Effector CD4-positive, alpha-beta T cell (primary cell): Measurements from ENCODE around the gene PAK1.
A peak's percentile ranks its signal among the peaks of the same experiment; 100 is the strongest.
"Not testable (repeated sequence)": the region's sequence is repeated elsewhere in the genome, so short reads cannot be mapped to it uniquely, and the experiment has no call there.

Source experiments
- DNase-seq: peaks from one replicate; pipeline ENCODE4 v3.0.0-alpha.2; 2020
- total RNA-seq: gene quantifications from one replicate; lab custom pipeline; 2026; lab: John Stamatoyannopoulos, UW

Gene PAK1
- 13.3 reads per million, percentile 38 among the genes with 10 or more reads in this experiment for total RNA-seq

DNA sequence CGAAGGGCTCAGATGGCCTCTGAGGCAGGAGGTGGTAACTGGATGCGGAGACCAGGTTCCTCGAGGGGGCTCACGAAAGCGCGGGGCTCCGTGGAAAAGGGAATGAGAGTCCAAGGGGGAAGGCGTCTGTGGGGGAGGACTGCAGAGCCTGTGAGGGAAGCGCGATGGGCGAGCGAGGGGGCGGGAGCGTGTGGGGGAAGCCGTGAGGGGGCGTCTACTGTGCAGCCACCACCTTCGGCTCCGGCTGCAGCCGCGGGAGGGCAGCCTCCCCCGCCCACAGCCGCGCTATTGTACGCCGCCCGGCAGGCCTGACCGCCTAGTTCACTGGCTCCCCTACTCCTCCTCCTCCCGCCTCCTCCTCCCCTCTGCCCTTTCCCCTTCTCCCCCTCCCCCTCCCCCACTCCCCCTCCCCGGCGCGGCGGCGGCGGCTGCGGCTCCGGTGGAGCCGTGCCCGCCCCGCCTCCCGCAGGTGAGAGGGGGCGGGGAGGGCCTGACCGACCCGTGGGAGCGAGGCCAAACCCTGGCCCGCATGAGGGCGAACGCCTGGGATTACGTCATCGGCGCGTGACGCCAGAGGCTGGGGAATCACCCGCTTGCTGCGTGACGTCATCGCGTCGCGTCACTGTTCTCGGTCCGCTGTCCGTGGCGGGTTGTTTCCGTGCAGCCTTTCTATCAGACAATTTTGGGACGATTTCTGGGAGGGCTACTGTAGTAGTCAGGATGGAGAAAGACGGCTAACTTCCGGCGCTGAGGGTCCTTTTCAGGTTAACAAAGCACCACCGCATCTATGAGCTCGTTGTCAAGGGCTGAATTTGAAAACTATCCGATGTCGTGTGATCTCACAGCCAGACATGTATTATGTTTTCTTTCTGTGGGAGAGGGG, at the start of gene PAK1:
TSS of gene PAK1 (minus strand) at position 294 of the 883 bp plus-strand sequence. CDS start 81,574 bp downstream, outside the sequence.
- peak; percentile 92 for DNase-seq

DNA sequence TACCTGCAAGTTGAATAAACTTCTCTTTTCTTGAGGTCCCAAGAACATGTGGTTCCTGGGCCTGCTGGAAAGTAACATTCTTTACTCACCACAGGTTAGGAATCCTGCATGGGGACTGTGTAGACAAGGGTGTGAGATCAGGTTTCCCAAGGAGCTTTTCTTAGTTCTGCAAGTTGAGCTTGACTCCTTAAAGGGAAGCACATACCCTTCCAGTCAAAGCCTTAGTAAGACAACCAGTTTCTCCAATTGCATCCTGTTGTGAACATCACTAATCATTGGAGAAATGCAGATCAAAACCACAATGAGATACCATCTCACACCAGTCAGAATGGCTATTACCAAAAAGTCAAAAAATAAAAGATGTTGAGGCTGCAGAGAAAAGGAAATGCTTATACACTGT, 48.3 kb upstream of the PAK1 start:
- no peak for DNase-seq

DNA sequence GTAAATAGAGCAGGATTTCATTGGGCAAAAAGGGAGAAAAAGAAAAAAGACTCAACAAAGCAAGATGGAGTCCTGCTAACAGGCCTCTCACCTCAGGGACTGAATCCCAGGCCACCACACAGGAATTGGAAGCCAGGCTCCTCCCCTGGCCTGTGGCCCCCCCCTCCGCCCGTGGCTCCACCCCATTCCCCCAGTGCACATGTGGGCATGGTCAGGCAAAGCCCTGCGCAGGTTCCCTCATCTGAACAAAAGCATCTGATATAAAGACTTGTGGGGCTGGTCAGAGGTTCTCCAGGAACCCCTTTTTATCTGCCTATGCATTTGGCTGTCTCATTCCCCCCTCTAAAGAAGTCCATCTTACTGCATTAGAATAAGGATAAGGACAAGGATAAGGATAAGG, 46.0 kb upstream of the PAK1 start:
- no peak for DNase-seq

DNA sequence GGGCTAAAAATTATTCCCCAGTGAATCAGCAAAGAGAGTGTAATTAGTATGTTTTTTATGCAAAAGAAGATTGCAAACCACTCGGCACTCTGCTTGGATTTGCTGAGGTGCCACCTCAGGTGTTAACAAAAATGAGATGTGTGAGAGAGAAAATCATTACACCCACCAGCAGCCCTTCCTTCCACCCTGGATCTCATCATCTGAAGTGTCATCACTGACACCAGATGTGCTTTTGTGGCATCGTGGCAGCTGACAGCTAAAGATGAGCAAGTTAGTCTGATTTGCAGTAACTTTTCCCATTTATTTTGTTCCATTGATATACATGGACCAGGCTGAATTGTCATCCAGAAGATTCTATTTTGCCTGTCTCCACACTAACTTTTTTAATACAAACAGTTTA, 44.6 kb upstream of the PAK1 start:
- no peak for DNase-seq

DNA sequence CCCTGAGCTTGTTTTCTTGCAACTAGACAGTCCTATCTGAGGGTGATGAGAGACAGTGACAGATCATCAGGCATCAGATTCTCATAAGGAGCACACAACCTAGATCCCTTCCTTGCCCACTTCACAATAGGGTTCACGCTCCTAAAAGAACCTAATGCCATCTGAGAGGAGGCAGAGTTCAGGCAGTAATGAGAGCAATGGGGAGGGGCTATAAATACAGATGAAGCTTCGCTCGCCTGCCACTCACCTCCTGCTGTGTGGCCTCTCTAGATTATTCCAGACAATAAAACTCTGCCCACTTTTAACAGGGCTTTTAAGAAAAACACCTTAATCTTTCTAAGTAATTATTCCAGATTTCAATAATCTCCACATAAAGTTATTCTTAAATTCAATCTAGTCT, 43.9 kb upstream of the PAK1 start:
- DNase-seq, result no peak

DNA sequence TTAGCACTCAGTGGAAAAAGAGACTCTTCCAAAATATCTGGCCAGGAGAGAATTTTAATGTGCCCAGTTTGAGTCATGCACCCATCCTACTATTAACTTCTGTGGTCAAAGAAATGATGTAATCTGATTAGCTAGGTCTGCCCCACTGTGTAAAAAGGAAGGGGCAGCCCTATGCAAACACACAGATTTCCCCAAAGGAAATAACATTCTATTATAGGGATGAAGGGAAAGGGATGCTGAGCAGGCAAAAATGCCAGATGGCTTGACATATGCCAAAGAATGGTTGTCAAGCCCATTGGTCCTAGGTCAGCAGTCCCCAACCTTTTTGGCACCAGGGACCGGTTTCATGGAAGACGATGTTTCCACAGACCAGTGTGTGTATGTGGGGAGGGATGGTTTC, 43.3 kb upstream of the PAK1 start:
- no peak for DNase-seq

DNA sequence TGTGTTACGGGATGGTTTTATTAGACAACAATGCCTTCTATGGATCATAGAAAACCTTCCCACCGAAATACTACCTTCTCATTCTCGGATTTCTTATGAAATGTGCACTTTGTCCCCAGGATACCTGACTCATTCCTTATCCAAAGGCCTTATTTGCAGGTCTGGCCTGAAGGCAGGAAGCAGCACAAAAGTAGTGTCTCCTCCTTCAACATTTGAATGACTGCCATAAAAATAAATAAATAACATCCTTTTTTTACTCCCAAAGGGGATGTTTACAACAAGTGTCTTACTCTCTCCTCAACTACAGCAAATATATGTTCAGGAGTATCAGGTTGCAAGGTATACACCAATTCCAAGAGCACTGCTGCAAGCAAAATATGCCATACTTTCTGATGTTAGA, 41.6 kb upstream of the PAK1 start:
- no peak for DNase-seq

DNA sequence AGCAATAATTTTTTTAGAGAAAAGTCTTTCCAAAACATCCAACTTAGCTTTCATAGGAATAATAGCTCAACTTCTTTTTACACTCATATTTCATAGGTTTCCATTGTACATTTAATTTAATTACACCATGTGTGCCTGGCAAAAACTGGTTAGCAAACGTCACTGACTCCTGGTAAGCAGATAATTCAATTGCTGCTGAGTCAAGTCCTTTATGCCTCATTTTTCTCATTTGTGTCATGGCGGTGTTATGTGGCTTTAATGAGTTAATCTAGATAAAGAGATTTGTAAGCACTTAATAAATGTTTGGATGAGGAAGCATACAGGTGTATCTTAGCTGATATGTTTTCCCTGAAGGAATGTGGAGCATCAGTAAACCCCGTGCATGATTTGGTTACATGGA, 41.2 kb upstream of the PAK1 start:
- DNase-seq, result no peak

DNA sequence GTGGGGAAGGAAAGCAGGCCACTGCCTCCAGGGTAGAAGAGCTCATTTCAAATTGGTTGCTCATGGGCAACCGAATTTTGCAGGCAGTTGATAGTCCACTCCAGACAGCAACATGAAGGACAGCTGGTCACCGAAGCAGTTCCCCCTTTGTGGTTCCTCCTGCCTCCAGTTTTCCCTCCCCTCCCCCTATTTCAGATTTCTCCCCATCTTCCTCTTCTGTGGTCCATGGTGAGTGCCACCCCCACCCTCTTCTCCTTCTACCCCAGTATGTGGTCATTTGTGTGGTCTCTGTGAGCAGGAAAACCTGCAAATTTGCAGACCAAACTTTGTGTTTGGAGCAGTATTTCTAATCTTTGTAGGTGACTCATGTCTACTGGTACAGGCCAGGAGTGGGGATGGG, 38.2 kb upstream of the PAK1 start:
- DNase-seq, result no peak

DNA sequence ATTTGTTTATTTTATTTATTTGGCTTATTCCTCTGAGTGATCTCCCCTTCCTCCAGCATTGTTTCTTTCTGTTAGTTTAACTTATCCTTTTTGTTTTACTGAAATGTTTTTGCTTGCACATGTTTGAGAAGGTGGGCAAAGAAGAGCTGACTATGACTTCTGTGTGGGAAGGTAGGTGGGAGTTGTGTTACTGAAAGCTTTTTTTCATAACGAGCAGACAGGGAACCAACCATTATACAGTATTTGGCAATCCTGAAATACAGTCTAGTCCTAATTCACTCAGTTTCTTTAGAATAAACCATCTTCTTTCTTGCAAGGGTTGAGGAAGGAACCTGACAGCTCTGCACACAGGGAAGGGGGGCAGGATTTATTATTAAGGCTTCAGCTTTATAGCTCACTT, 37.0 kb upstream of the PAK1 start:
- DNase-seq, result no peak

DNA sequence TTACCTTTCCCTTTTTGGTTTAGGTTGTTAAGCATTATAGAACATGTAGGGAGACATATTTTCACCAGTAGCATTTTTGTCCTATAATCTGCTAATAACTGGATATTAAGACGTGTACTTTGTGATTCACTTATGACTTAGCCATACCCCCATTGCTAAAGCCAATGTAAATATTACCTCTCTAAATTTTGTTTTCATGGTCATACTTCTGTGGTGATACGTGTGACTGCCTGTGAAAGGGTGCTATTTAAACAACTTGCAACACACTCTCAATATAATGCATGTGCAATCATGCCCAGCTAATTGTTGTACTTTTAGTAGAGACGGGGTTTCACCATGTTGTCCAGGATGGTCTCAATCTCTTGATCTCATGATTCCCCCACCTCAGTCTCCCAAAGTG, 36.2 kb upstream of the PAK1 start:
- no peak for DNase-seq

DNA sequence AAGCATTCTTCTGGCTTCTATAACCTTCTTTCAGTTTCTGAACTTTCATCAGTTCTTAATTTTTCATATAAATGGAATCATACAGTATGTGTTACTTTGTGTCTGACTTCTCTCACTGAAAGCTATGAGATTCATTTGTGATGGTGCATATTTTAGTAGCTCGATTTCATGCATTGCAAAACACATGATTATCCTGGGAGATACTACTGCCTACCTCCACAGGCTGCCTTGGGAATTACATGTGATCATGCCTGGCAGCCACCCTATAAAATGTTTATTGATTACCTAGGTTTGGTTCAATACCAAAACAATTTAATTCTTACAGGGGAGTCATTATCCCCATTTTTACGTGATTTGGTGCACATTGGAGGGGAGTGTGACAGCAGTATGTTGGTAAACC, 34.1 kb upstream of the PAK1 start:
- DNase-seq, result no peak

DNA sequence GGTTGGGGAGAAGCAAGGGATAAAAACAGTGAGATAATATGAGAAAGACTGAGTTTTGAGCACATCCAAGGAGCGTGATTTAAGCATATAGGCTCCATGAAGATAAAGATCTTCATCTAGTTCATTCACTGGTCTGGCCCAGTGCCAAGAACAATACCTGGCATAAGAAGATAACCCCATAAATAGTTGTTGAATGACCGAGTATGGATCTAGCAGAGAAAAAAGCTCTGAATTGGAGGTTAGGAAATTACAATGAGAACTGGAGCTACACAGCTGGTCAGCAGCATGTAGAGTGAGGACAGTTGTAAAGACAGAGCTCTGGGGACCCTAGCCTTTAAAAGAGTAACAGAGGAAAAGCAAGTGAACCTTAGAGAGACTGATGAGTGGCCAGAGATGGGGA, 33.0 kb upstream of the PAK1 start:
- no peak for DNase-seq

DNA sequence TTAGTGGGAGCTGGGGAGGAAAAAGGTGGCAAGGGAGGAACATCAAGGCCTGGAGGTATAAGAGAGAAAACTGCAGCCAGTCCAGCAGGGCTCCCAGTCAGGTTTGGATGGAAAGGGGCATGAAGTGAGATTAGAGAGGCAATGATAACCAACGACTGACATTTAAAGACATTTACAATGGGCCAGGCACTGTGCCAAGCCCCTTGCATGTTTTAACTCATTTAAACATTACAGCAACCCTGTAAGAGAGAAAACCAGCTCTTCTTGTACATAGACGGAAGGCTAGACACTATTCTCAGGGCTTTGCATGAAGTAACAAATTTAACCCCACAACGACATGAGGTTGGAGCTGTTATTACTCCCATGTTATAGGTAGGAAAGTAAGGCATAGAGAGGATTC, 32.1 kb upstream of the PAK1 start:
- DNase-seq, result no peak

DNA sequence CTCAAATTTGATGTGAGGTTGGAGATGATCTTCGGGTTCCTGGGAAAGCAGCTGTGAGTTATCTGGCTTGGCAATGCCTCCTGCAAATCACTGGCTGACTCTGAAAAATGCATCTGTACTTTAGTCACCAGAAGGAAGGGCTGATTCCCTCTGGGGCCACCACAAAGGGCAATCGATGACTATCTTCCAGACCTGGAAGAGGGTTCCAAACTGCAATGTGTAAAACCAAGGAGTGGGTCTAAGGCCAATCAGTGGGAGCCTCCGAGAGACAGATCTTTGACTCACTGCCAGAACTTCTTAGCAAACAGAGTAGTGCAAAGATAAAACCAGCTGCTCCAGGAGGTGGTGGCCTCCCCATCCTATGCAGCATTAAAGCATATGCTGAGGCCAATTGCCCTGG, 29.1 kb upstream of the PAK1 start:
- DNase-seq, result no peak

DNA sequence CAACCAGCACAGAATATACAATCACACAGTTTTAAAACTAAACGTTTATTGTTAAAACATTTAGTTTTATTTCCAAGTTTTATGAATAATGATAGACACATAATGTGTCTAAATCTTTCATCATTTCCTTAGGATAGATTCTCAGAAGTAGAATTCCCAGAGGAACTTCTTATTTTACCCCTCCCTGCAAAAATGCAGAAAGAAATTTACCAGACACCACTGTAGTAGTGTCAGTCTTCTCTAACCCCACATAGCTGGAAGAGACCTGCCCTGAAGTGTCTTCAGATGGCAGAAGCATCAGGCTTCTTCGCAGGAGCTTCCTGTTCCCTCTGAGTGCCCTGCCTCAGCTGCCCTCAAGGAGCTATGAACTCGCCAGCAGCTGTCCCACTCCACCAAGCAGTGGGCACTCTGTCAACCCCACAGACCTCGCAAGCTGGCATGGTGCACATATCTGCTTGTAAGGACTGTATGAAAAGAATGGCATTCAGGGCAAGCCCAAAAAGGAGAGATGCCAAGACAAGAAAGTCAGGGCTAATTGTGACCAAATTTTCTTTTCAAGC, 28.5 kb upstream of the PAK1 start:
- DNase-seq, result no peak

DNA sequence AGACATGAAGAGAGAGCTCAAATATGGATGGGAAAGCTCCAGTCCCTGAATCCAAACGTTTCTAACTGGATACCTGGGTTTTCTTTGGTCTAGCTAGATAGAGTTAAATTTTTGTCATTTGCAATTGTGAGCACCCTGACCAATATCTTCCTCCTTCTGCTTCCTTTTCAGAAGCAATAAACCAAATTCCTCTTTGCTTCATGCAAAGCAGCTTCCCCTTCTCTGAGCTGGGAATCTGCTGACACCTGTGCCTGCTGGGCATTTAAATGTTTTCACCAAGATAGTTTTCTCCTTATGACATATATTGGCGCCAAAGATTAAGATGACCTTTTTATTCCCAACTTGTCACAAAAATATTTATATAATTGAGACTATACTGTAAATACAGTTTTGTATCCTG, 27.9 kb upstream of the PAK1 start:
- DNase-seq, result no peak

DNA sequence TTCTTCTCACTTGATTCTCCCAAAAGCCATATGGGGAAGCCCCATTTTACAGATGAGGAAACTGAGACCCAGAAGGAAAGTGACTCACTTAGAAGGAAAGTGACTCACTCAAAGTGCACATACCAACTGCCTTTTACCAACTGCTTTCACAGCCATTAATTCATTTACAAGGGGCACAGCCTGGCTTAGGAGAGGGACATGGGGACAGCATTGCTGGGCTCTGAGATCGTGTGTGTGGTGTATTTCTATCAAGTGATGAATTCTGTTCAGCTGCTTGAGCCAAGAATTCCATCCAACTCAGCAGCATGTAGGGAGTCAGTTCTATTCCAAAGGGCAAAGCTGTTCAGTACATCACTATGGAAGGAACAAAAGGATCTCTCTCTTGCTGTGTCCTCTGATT, 23.5 kb upstream of the PAK1 start:
- DNase-seq, result no peak

DNA sequence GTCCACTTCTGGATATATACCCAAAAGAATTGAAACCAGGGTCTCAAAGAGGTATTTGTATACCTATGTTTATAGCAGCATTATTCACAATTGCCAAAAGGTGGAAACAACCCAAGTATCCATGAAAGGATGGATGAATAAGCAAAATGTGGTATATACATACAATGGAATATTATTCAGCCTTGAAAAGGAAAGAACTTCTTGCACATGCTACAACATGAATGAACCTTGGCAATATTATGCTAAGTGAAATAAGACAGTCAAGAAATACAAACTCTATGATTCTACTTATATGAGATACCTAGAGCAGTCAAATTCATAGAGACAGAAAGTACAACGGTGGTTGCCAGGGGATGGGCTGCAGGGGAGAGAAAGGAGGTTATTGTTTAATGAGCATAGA, 21.6 kb upstream of the PAK1 start:
- no peak for DNase-seq

DNA sequence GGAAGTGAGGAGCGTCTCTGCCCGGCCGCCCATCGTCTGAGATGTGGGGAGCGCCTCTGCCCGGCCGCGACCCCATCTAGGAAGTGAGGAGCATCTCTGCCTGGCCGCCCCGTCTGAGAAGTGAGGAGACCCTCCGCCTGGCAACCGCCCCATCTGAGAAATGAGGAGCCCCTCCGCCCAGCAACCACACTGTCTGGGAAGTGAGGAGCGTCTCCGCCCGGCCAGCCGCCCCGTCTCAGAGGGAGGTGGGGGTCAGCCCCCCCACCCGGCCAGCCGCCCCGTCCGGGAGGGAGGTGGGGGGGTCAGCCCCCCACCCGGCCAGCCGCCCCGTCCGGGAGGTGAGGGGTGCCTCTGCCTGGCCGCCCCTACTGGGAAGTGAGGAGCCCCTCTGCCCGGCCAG, 16.1 kb upstream of the PAK1 start:
- DNase-seq, result not testable (repeated sequence)

DNA sequence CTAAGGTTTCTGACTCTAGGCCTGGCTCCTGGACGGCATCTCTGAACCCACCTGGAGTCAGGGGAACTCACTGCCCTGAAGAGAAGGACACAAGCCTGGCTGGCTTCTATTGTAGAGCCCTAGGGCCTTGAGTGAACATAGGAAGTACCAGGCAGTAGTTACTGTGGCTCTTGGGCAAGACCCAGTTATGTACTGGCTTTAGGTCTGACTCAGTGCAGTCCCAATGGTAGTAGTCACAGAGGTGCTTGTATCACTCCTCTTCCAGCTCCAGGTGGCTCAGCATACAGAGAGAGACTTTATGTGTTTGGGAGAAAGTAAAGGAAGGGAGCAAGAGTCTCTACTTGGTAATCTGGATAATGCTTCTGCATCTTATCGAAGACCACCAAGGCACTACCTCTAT, 13.9 kb upstream of the PAK1 start:
- no peak for DNase-seq

DNA sequence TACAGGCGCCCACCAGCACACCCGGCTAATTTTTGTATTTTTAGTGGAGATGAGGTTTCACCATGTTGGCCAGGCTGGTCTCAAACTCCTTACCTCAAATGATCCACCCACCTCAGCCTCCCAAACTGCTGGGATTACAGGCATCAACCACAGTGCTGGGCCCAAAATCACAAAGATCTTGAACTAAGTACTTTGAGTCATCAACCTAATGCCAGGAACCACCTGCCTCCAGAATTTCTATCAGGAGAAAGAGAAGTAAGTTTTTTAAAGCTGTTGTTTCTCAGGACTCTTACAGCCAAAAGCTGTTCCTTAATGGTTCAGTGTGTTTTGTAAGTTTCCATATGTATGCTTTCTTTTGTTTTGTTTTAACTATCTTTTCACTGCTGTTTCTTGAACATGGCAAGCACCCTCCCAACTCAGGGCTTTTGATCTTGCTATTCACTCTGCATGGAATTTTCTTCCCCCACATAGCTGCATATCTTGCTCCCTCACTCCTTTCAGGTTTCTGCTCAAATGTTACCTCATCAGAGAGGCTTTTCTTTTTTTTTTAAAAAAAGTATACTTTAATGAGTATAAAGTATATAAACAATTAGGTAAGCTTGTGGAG, 6.0 kb upstream of the PAK1 start:
- DNase-seq, result no peak

DNA sequence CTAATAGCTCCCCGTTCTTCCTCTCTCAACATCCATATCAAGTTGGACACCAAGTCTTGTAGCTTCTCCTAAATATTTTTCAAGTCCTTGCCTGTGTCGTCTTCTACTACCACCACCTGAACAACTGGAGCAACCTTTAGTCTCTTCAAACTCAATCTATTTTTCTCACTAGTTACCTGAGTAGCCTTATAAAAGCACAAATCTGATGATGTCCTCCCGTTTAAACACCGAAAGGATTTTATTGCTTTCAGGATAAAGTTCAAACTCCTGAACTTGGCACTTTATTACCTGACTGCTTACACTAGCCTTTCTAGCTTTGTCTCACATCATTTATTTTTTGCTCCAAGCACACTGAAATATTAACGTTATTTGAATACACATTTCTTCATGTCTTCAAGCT, 1.3 kb upstream of the PAK1 start:
- no peak for DNase-seq

DNA sequence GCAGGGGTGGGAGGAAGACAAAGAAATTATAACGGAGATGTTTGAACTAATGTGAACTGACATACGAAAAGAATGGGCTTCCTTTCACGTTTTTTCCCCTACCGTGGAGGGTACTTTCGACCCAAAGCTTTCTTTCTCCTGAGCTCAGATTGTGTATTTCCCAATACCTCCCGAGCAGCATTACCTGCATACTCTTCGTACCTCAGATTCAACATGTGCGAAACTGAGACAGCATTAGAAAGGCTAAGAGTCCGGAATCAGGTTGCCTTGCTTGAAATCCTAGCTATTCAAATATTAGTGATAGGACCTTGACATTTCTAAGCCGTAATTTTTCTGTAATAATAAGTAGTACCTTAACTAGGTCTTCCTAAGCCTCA, 778 bp upstream of the PAK1 start:
- no peak for DNase-seq
